Endothelial cell (in vitro differentiated cells): ENCODE measurements around the gene AMBP. TPM values are rescaled to one million over a fixed set of nuclear protein-coding genes. Genes with fewer than 3 reads are reported as not detected.

Experiments used
- DNase-seq: peaks from one replicate; pipeline ENCODE4 v3.0.0; 2021; ENCODE audit warnings: low spot score
- H3K27ac Mint-ChIP-seq: one replicate; pipeline ENCODE4 v1.8.0; 2021; ENCODE audit warnings: mixed read lengths, inconsistent platforms; ENCODE audit not compliant: unreplicated experiment
- H3K27me3 Mint-ChIP-seq: one replicate; pipeline ENCODE4 v1.8.0; 2021; ENCODE audit warnings: mild to moderate bottlenecking, moderate library complexity, mixed read lengths, inconsistent platforms; ENCODE audit not compliant: unreplicated experiment
- H3K36me3 Mint-ChIP-seq: one replicate; pipeline ENCODE4 v1.8.0; 2021; ENCODE audit warnings: mild to moderate bottlenecking, low read depth, mixed read lengths, inconsistent platforms; ENCODE audit not compliant: unreplicated experiment
- H3K4me1 Mint-ChIP-seq: one replicate; pipeline ENCODE4 v1.8.0; 2021; ENCODE audit warnings: mild to moderate bottlenecking, mixed read lengths, inconsistent platforms; ENCODE audit not compliant: unreplicated experiment
- H3K4me3 Mint-ChIP-seq: one replicate; pipeline ENCODE4 v1.8.0; 2021; ENCODE audit warnings: mild to moderate bottlenecking, mixed read lengths, inconsistent platforms; ENCODE audit not compliant: unreplicated experiment
- H3K9me3 Mint-ChIP-seq: one replicate; pipeline ENCODE4 v1.8.0; 2021; ENCODE audit warnings: mixed read lengths, inconsistent platforms; ENCODE audit not compliant: unreplicated experiment
- total RNA-seq: library from RNA; stranded (reverse); fragmentation: NEBNext Ultra II Directional; extraction: Animal tissue kit (Norgen Biotek cat#: 25700); gene quantifications from one replicate; pipeline ENCODE4 v1.2.1, GENCODE V29; 2021; ENCODE audit not compliant: unreplicated experiment
- TF ChIP-seq, protein P1 (sequence below): fragments of 200-600 bp; sonication (generic); IDR thresholded peaks from one replicate; pipeline ENCODE4 v1.5.0; 2021; ENCODE audit warnings: antibody characterized with exemption; ENCODE audit not compliant: unreplicated experiment

The AMBP gene
- total RNA-seq, 1 donor from 2014 or later, result not detected

DNA sequence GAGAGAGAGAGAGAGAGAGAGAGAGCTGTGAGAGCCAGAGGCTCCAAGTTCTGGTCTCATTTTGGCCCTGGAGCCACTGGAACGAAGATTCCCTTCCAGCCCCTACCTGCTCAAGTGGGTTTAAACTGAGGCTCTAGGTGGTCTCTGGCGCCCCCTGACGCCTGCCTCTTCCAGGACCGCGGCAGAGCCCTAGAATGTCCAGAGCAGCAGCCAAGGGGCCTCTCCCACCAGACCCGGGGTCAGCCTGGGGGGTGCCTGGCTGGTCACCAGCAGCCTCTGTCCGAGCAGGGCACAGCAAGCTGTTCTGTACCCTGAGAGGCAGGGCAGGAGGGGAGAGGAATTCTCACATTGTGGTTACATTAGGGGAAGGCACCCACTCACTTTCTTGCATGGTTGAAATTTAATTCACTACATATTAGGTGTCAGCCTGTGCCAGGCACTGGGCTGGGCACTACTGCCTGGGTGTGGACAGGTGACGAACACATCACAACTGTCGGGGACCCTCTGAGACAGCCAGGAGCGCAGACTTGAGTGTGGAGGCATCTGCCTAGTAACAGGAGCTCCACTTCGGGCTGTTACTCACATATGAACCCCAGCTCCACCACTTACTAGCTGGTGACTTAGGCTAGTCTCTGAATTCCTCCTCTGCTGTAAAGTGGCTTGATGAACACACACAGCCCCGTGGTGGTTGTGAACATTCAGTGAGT is 44.5 kb downstream of the AMBP start:
- Mint-ChIP-seq H3K36me3 (peaks cover 49% of the 10 kb centered on the region), H3K4me3 (peak overlapping the region; percentile 56), H3K27ac (peak overlapping the region; percentile 61), H3K4me1 (peaks cover 14% of the 10 kb centered on the region), H3K27me3 (peaks cover 12% of the 10 kb centered on the region), H3K9me3 (no peaks in the 10 kb centered on the region)
- TF ChIP-seq, protein P1, sequence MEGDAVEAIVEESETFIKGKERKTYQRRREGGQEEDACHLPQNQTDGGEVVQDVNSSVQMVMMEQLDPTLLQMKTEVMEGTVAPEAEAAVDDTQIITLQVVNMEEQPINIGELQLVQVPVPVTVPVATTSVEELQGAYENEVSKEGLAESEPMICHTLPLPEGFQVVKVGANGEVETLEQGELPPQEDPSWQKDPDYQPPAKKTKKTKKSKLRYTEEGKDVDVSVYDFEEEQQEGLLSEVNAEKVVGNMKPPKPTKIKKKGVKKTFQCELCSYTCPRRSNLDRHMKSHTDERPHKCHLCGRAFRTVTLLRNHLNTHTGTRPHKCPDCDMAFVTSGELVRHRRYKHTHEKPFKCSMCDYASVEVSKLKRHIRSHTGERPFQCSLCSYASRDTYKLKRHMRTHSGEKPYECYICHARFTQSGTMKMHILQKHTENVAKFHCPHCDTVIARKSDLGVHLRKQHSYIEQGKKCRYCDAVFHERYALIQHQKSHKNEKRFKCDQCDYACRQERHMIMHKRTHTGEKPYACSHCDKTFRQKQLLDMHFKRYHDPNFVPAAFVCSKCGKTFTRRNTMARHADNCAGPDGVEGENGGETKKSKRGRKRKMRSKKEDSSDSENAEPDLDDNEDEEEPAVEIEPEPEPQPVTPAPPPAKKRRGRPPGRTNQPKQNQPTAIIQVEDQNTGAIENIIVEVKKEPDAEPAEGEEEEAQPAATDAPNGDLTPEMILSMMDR, result peak; percentile 24
- DNase-seq, result peak; percentile 61

DNA sequence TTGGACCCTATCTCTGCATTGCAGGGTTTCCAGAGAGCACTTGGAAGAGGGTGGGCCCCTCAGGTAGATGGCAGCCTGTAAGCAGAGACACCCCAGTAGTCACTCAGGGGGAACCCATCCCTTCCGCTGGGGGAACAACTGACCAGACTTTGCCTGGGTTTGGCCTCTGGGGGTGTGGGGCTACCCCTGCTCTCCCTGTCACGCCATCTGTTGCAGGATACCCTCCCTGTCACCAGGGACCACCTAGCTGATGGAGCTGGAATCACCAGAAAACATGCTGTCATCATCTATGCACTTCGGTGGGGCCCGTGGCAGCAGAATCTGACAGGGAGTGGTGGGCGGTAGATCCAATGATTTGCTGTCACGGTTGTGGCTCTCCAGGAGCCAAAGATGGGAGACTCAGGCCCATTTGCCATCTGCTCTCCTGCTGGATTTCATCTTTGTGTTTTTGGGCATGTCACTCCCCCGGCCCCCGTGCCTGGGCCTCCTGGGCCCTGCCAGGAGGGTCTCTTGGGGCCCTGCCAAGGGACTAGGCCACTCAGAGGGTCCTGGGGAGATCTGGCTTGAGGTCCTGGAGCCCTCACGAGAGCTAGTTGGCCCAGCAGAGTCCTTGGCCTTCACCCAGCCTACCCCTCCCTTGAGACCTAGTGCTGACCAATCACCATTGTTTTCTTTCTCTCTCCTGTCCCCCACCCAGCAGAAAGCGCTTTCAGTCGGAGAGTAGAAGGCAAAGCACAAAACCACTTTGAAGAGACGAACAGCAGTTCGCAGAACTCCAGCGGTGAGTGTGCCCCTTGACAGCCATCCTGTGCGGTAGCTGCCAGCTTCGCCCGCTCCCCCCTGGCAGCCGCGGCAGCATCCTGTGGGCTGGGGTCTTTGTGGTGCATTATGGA is 45.9 kb downstream of the AMBP start:
- peaks cover 46% of the 10 kb centered on the region for H3K36me3 Mint-ChIP-seq
- H3K4me3 Mint-ChIP-seq, result no peak overlapping the region
- H3K27me3 Mint-ChIP-seq, result peaks cover 12% of the 10 kb centered on the region

DNA sequence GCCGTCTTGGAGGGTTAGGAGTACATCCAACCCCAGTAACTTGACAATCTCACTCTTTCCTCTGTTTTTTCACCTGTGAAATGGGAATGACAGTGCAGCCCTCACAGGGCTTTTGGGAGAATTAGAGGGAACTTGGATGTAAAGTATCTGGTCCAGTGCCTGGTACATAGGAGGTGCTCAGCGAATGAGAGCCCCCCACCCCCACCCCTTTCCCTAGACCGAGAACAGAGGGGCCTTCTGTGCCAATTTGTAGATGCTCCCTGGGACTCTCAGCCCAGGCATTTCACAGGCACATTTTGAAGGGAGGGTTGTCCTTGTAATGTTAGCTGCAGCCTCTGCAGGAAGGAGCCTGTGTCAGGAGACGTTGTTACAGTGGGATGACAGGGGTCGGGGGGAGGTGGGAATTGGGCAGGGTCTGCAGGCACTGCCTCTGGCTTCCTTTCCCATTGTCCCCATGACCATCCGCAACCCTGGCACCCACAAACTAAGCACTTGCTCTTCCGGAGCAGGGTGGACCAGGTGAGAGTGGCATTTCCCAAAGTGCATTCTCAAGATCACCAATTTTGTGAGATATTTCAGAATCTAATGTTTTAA is 47.0 kb downstream of the AMBP start:
- no peak overlapping the region for H3K4me3 Mint-ChIP-seq
- H3K27me3 Mint-ChIP-seq, result peaks cover 8% of the 10 kb centered on the region
- TF ChIP-seq, protein P1, result no peak
- no peak overlapping the region for H3K27ac Mint-ChIP-seq
- H3K9me3 Mint-ChIP-seq, result no peaks in the 10 kb centered on the region
- no peak for DNase-seq
- peaks cover 36% of the 10 kb centered on the region for H3K36me3 Mint-ChIP-seq
- H3K4me1 Mint-ChIP-seq, result peaks cover 17% of the 10 kb centered on the region

More for the DNA sequence above, 45.9 kb downstream of the AMBP start:
- DNase-seq, result no peak
- Mint-ChIP-seq H3K27ac (no peak overlapping the region), H3K4me1 (peaks cover 17% of the 10 kb centered on the region), H3K9me3 (no peaks in the 10 kb centered on the region)
- TF ChIP-seq, protein P1, result no peak

DNA sequence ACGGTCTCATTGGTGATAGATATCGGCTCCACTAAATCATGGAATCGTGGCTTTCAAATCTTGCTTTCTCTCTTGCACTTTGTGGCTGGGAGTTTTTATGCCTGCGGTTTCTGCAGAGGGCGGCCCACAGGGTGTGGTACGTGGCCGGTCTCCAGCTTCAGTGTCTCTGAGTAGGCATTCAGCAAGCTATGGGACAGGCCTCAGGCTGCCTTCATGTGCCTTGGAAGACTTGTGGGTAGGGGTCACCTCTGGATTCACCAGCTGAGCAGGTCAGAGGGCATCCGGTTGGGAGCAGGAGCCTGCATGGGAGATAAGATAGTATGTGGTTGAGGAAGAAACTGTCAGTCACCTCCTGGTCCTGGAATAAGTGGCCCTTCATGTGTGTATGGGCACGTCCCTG is 47.7 kb downstream of the AMBP start:
- H3K4me3 Mint-ChIP-seq, result no peak overlapping the region
- DNase-seq, result no peak

More for the DNA sequence above, 47.7 kb downstream of the AMBP start:
- Mint-ChIP-seq H3K36me3 (peaks cover 38% of the 10 kb centered on the region), H3K27me3 (peaks cover 8% of the 10 kb centered on the region), H3K4me1 (peaks cover 17% of the 10 kb centered on the region), H3K27ac (peak overlapping the region; percentile 1), H3K9me3 (no peaks in the 10 kb centered on the region)
- TF ChIP-seq, protein P1, result no peak
